ENCODE data around the gene CACNG4. TPM values are rescaled to one million over a fixed set of nuclear protein-coding genes. Genes with fewer than 3 reads are reported as not detected.

Gene CACNG4
- total RNA-seq (under 1 TPM; 0.09 to 0.67 (median 0.24) TPM), polyA plus RNA-seq (1 to 10 TPM; 1.3 to 4.2 TPM)

- peak within 1 kb of the TSS; percentile 7 to 53 (median 29) for H3K4me3 ChIP-seq
- no peak for FAIRE-seq
- DNase-seq, result no peak
- peaks cover 0 to 2% (median 0%) of the 10 kb centered on the region in 3 donors for H3K4me1 ChIP-seq
- no peak for TF ChIP-seq CTCF (IDR thresholded peaks at IDR 0.05)
- intact Hi-C loops (cut with DNase I), result no loop called here
- H3K27ac ChIP-seq, result no peak within 1 kb of the TSS
- ATAC-seq, result peak in 1 of 4 donors; percentile 30
- peaks cover 0 to 14% (median 0%) of the 10 kb centered on the region in 4 donors for H3K27me3 ChIP-seq
- H3K9me3 ChIP-seq, result no peaks in the 10 kb centered on the region
- H3K36me3 ChIP-seq, result no peaks in the 10 kb centered on the region
- WGBS, 2 donors, result 7 to 18% methylated on average over 21 to 65 of the region's 71 CpGs
These were observed at the start of gene CACNG4 for GRCh38 chr17:66963909-66964771. Gene CACNG4, plus strand, starts transcription at chr17:66964707. Its CDS starts 205 bp downstream, at chr17:66964912.

- no peaks in the 10 kb centered on the region for H3K4me1 ChIP-seq
These were observed 49.3 kb upstream of the CACNG4 start for GRCh38 chr17:66915204-66915611.

GRCh38 chr17:66915792-66916191, 48.7 kb upstream of the CACNG4 start:
- H3K36me3 ChIP-seq, result no peaks in the 10 kb centered on the region
- DNase-seq (no peak), ATAC-seq (no peak), FAIRE-seq (no peak)
- H3K27me3 ChIP-seq, result no peaks in the 10 kb centered on the region
- H3K4me1 ChIP-seq, result no peaks in the 10 kb centered on the region
- no peaks in the 10 kb centered on the region for H3K9me3 ChIP-seq
- no peak for TF ChIP-seq CTCF (IDR thresholded peaks at IDR 0.05)
- H3K27ac ChIP-seq, result no peak overlapping the region
- H3K4me3 ChIP-seq, result no peak overlapping the region
- intact Hi-C loops (cut with DNase I), result no loop called here
- 88 to 89% methylated on average over 11 of the region's 11 CpGs for WGBS, 2 donors

More at GRCh38 chr17:66915204-66915611, 49.3 kb upstream of the CACNG4 start:
- TF ChIP-seq CTCF (IDR thresholded peaks at IDR 0.05), result no peak
- Histone ChIP-seq H3K27me3 (no peaks in the 10 kb centered on the region), H3K27ac (no peak overlapping the region), H3K36me3 (no peaks in the 10 kb centered on the region), H3K4me3 (no peak overlapping the region), H3K9me3 (no peaks in the 10 kb centered on the region)
- FAIRE-seq (no peak), ATAC-seq (peak; percentile 71 to 88 (median 84)), DNase-seq (peak in 3 of 6 donors; percentile 24 to 48 (median 33))
- intact Hi-C loops (cut with DNase I), result no loop called here
- WGBS, 2 donors, result 49 to 52% methylated on average over 5 to 7 of the region's 7 CpGs

GRCh38 chr17:66916946-66917345, 47.6 kb upstream of the CACNG4 start:
- DNase-seq (no peak), ATAC-seq (no peak), FAIRE-seq (no peak)
- no peak overlapping the region for H3K4me3 ChIP-seq
- H3K27ac ChIP-seq, result no peak overlapping the region
- WGBS, 2 donors, result 97 to 100% methylated on average over 1 of the region's 1 CpG
- intact Hi-C loops (cut with DNase I), result no loop called here
- no peaks in the 10 kb centered on the region for H3K27me3 ChIP-seq
- no peaks in the 10 kb centered on the region for H3K4me1 ChIP-seq
- no peaks in the 10 kb centered on the region for H3K9me3 ChIP-seq
- H3K36me3 ChIP-seq, result no peaks in the 10 kb centered on the region
- TF ChIP-seq CTCF (IDR thresholded peaks at IDR 0.05), result no peak

GRCh38 chr17:66918896-66919295, 45.6 kb upstream of the CACNG4 start:
- whole genome bisulfite sequencing, 2 donors, result 79 to 81% methylated on average over 12 of the region's 12 CpGs
- DNase-seq (no peak), ATAC-seq (no peak), FAIRE-seq (no peak)
- Histone ChIP-seq H3K27me3 (no peaks in the 10 kb centered on the region), H3K9me3 (no peaks in the 10 kb centered on the region), H3K4me1 (no peaks in the 10 kb centered on the region), H3K4me3 (no peak overlapping the region), H3K27ac (no peak overlapping the region), H3K36me3 (no peaks in the 10 kb centered on the region)
- intact Hi-C loops (cut with DNase I), result no loop called here
- TF ChIP-seq CTCF (IDR thresholded peaks at IDR 0.05), result no peak

Data from pancreas (tissue), 10 donors.